Pancreas (tissue), 10 donors: ENCODE data around the gene ALS2. TPM values are rescaled to one million over a fixed set of nuclear protein-coding genes. Genes with fewer than 3 reads are reported as not detected.

Source experiments
- ATAC-seq, 4 donors: fragments of 200-7000 bp; cut with Tn5 transposase; one replicate each; pipeline versions ENCODE4 v1.8.0 to v1.9.1; 2020; ENCODE audit warnings: mild to moderate bottlenecking in 4 of 4, moderate library complexity in 4 of 4
- DNase-seq, 6 donors: peaks; one replicate each; pipeline ENCODE4 v3.0.0-alpha.2; 2020
- FAIRE-seq: peaks from 2 replicates; lab custom pipeline; 2012; peaks lifted over from hg19 to GRCh38; lab: Jason Lieb, UNC
- H3K27ac ChIP-seq, 4 donors: fragments of 200-600 bp; sonication (generic); 1 replicate in 3 of 4; 2 replicates in 1 of 4; pipeline versions ENCODE4 v1.5.0 to v1.8.0; 2020
- H3K27me3 ChIP-seq, 4 donors: fragments of 200-600 bp; one replicate each; pipeline ENCODE4 v1.8.0; 2021
- H3K36me3 ChIP-seq, 3 donors: fragments of 200-600 bp; sonication (generic) in 1 of 3; one replicate each; pipeline versions ENCODE4 v1.5.0 to v1.8.0; 2020 to 2021
- H3K4me1 ChIP-seq, 3 donors: fragments of 200-600 bp; one replicate each; pipeline ENCODE4 v1.8.0; 2021
- H3K4me3 ChIP-seq, 4 donors: fragments of 200-600 bp; sonication (generic) in 2 of 4; one replicate each; pipeline versions ENCODE4 v1.5.0 to v1.8.0; 2020 to 2021
- H3K9me3 ChIP-seq, 4 donors: fragments of 200-600 bp; one replicate each; pipeline ENCODE4 v1.8.0; 2021
- CTCF ChIP-seq, 4 donors: fragments of 200-600 bp; sonication (generic) in 3 of 4; IDR thresholded peaks; one replicate each; pipeline versions ENCODE4 v1.5.0 to v1.8.0; 2021; ENCODE audit warnings: antibody characterized with exemption in 4 of 4
- WGBS, 2 donors: extraction: QIAGEN DNeasy Blood & Tissue Kit; methylation state at CpG; one replicate each; pipeline ENCODE4 v1.1.7; 2013; 5-methylcytosine and 5-hydroxymethylcytosine counted together
- intact Hi-C, 3 donors: fragments of 100-400 bp; cut with DNase I; formaldehyde crosslinking; loops; one replicate each; pipeline versions ENCODE4 v1.11.1 to v1.14.2; 2022
- polyA plus RNA-seq, 2 donors: library from polyadenylated mRNA; stranded (reverse); fragments of 200-250 nt; gene quantifications; one replicate each; pipeline ENCODE4 v1.2.3, GENCODE V29; 2013
- total RNA-seq, 6 donors: library from RNA; stranded (reverse); fragmentation: NEBNext Ultra II Directional in 4 of 6; extraction: Animal tissue kit (Norgen Biotek cat#: 25700) in 4 of 6; gene quantifications; one replicate each; pipeline versions ENCODE4 v1.2.1 to v1.2.4, GENCODE V29; 2021 to 2023
- donor health status: healthy with polysubstance abuse.
- donor health status: DM: no; HTN: no; CAD: no; lungs with moderate emphysema.
- donor health status: DM: no; HTN: no; CAD: no.
- donor health status: control.
- donor health status: control.
- donor health status: Bipolar disorder and iron deficiency.
- donor health status: DM: yes; HTN: yes; CAD: no.
- donor health status: DM: no; HTN: no; CAD: no.
- donor health status: DM: no; HTN: no; CAD: no.
- donor health status: DM: yes; HTN: yes; CAD: no.

Gene ALS2
- total and polyA plus RNA-seq, 8 donors, result 4.8 to 12.9 (median 6.9) TPM

- ATAC-seq (no peak), DNase-seq (no peak), FAIRE-seq (no peak)
- intact Hi-C loops, result no loop called here
- Histone ChIP-seq H3K4me1 (no peaks in the 10 kb centered on the region), H3K4me3 (no peak overlapping the region), H3K36me3 (no peaks in the 10 kb centered on the region), H3K27me3 (no peaks in the 10 kb centered on the region), H3K9me3 (no peaks in the 10 kb centered on the region), H3K27ac (no peak overlapping the region)
- no peak for TF ChIP-seq CTCF (IDR thresholded peaks at IDR 0.05)
- 57 to 61% methylated on average over 5 of the region's 5 CpGs for WGBS, 2 donors
Observed at GRCh38 chr2:201797175-201797840, 16.6 kb upstream of the ALS2 start.

GRCh38 chr2:201796478-201796865, 15.7 kb upstream of the ALS2 start:
- no peak for TF ChIP-seq CTCF (IDR thresholded peaks at IDR 0.05)
- FAIRE-seq (no peak), ATAC-seq (no peak), DNase-seq (no peak)
- no peak overlapping the region for H3K27ac ChIP-seq
- H3K4me3 ChIP-seq, result no peak overlapping the region
- no peaks in the 10 kb centered on the region for H3K9me3 ChIP-seq
- no peaks in the 10 kb centered on the region for H3K36me3 ChIP-seq
- intact Hi-C loops, result no loop called here
- H3K4me1 ChIP-seq, result no peaks in the 10 kb centered on the region
- H3K27me3 ChIP-seq, result no peaks in the 10 kb centered on the region

- H3K9me3 ChIP-seq, result no peaks in the 10 kb centered on the region
- H3K27me3 ChIP-seq, result no peaks in the 10 kb centered on the region
- ATAC-seq (peak in 3 of 4 donors; percentile 64 to 70 (median 67)), DNase-seq (no peak), FAIRE-seq (no peak)
- no peaks in the 10 kb centered on the region for H3K4me1 ChIP-seq
- TF ChIP-seq CTCF (IDR thresholded peaks at IDR 0.05), result peak in 2 of 4 donors; percentile 22 to 27
- intact Hi-C loops, result no loop called here
- no peaks in the 10 kb centered on the region for H3K36me3 ChIP-seq
- H3K27ac ChIP-seq, result no peak overlapping the region
- no peak overlapping the region for H3K4me3 ChIP-seq
- 25 to 29% methylated on average over 5 of the region's 5 CpGs for WGBS, 2 donors
Observed at GRCh38 chr2:201795607-201796477, 15.1 kb upstream of the ALS2 start.

- ATAC-seq, result no peak
- FAIRE-seq, result no peak
- Histone ChIP-seq H3K36me3 (no peaks in the 10 kb centered on the region), H3K4me1 (no peaks in the 10 kb centered on the region), H3K27me3 (no peaks in the 10 kb centered on the region), H3K9me3 (no peaks in the 10 kb centered on the region), H3K4me3 (no peak overlapping the region), H3K27ac (no peak overlapping the region)
- DNase-seq, result no peak
- TF ChIP-seq CTCF (IDR thresholded peaks at IDR 0.05), result no peak
- intact Hi-C loops, result no loop called here
- WGBS, 2 donors, result 64 to 77% methylated on average over 6 of the region's 6 CpGs
Observed at GRCh38 chr2:201794294-201794693, 13.6 kb upstream of the ALS2 start.

GRCh38 chr2:201793631-201794030, 12.9 kb upstream of the ALS2 start:
- H3K4me3 ChIP-seq, result no peak overlapping the region
- intact Hi-C loops, result no loop called here
- no peak for TF ChIP-seq CTCF (IDR thresholded peaks at IDR 0.05)
- DNase-seq, result no peak
- H3K27me3 ChIP-seq, result no peaks in the 10 kb centered on the region
- no peaks in the 10 kb centered on the region for H3K9me3 ChIP-seq
- no peak for ATAC-seq
- FAIRE-seq, result no peak
- WGBS, 2 donors, result 63 to 76% methylated on average over 1 of the region's 1 CpG
- H3K27ac ChIP-seq, result no peak overlapping the region
- H3K36me3 ChIP-seq, result no peaks in the 10 kb centered on the region
- H3K4me1 ChIP-seq, result no peaks in the 10 kb centered on the region
